ENCODE data around the gene KCNN3.

DNA sequence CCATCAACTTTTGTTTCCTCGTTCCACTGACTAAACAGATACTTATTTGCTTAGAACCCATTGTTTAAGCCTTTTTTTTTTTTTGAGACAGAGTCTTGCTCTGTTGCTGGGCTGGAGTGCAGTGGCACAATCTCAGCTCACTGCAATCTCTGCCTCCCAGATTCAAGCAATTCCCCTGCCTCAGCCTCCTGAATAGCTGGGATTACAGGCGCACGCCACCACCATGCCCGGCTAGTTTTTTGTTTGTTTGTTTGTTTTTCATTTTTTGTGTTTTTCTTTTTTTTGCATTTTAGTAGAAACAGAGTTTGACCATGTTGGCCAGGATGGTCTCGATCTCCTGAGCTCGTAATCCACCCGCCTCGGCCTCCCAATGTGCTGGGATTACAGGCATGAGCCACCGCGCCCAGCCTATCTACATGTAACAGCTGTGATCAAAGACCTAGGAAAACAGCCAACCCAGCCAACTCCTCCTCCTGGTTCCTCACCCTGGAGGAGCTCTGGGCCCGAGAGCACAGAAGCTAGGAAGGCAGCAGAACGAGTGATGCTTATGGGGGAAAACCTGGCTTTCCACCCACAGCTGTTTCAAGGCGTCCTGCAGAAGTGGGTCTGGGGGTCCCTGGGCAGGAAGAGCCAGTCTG lies 32.9 kb downstream of the KCNN3 start:
- TF ChIP-seq, protein P1, sequence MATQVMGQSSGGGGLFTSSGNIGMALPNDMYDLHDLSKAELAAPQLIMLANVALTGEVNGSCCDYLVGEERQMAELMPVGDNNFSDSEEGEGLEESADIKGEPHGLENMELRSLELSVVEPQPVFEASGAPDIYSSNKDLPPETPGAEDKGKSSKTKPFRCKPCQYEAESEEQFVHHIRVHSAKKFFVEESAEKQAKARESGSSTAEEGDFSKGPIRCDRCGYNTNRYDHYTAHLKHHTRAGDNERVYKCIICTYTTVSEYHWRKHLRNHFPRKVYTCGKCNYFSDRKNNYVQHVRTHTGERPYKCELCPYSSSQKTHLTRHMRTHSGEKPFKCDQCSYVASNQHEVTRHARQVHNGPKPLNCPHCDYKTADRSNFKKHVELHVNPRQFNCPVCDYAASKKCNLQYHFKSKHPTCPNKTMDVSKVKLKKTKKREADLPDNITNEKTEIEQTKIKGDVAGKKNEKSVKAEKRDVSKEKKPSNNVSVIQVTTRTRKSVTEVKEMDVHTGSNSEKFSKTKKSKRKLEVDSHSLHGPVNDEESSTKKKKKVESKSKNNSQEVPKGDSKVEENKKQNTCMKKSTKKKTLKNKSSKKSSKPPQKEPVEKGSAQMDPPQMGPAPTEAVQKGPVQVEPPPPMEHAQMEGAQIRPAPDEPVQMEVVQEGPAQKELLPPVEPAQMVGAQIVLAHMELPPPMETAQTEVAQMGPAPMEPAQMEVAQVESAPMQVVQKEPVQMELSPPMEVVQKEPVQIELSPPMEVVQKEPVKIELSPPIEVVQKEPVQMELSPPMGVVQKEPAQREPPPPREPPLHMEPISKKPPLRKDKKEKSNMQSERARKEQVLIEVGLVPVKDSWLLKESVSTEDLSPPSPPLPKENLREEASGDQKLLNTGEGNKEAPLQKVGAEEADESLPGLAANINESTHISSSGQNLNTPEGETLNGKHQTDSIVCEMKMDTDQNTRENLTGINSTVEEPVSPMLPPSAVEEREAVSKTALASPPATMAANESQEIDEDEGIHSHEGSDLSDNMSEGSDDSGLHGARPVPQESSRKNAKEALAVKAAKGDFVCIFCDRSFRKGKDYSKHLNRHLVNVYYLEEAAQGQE (IDR thresholded peaks at IDR 0.05; ENCODE audit: insufficient read depth in 1 of 2, low read depth in 2 of 2, low read length in 2 of 2): no peak
- TF ChIP-seq POLR2AphosphoS5 (IDR thresholded peaks at IDR 0.05; ENCODE audit: low read depth, low read length): no peak
- TF ChIP-seq TAF1 (IDR thresholded peaks at IDR 0.05; ENCODE audit: borderline replicate concordance, insufficient read depth, low read length): no peak
- TF ChIP-seq SIN3A (IDR thresholded peaks at IDR 0.05; ENCODE audit: borderline replicate concordance, insufficient read depth, low read length): no peak

Measured in PFSK-1 (cell line).